Measurements from ENCODE around the gene TXLNG.

The TXLNG gene

GRCh38 chrX:16828124-16828908 is 42.0 kb downstream of the TXLNG start:
- TF ChIP-seq CTCF (IDR thresholded peaks at IDR 0.05; ENCODE audit: extremely low read depth, missing control alignments): no peak
- no peak for DNase-seq (ENCODE audit: low spot score)

GRCh38 chrX:16832301-16832700 is 46.0 kb downstream of the TXLNG start:
- DNase-seq (ENCODE audit: low spot score): no peak
- TF ChIP-seq CTCF (IDR thresholded peaks at IDR 0.05; ENCODE audit: extremely low read depth, missing control alignments): no peak

- no peak for DNase-seq (ENCODE audit: low spot score)
- no peak for TF ChIP-seq CTCF (IDR thresholded peaks at IDR 0.05; ENCODE audit: extremely low read depth, missing control alignments)
These were observed 48.5 kb downstream of the TXLNG start for GRCh38 chrX:16834806-16835205.

- no peak for DNase-seq (ENCODE audit: low spot score)
These were observed 50.1 kb downstream of the TXLNG start for GRCh38 chrX:16836371-16836770.

GRCh38 chrX:16838202-16839066 is 52.2 kb downstream of the TXLNG start:
- no peak for DNase-seq (ENCODE audit: low spot score)
- TF ChIP-seq CTCF (IDR thresholded peaks at IDR 0.05; ENCODE audit: extremely low read depth, missing control alignments): no peak

More at GRCh38 chrX:16836371-16836770, 50.1 kb downstream of the TXLNG start:
- TF ChIP-seq CTCF (IDR thresholded peaks at IDR 0.05; ENCODE audit: extremely low read depth, missing control alignments): no peak

GRCh38 chrX:16839219-16839851 is 53.1 kb downstream of the TXLNG start:
- no peak for TF ChIP-seq CTCF (IDR thresholded peaks at IDR 0.05; ENCODE audit: extremely low read depth, missing control alignments)
- DNase-seq (ENCODE audit: low spot score): no peak

Data from GM20000 (cell line).